CD4-positive, alpha-beta T cell treated with Interleukin-6 for 4 hours (primary cell): Measurements from ENCODE around the gene OLFML1.

ENCODE experiments used
- DNase-seq: peaks from one replicate; pipeline ENCODE4 v3.0.0-alpha.2; 2020; ENCODE audit warnings: mixed read lengths

OLFML1 gene

DNA sequence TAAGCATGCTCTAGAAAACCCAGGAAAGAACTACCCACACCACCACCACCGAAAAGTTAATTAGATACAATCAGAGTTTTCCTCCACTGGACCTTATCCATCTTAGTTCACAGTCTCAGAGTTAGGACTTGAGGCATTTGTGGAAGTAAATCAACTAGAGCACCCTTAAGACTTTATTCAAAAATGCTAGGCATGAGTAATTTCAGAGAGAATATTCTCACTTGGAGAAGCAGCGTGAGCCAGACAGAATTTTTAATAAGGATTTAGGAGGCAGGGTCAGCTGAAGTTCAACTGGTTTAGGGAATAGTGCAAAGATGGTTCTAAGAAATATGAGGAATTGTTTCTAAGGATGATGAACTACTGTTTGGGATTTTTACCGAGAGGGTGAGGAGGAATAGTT, 1.2 kb upstream of the OLFML1 start:
- no peak for DNase-seq

DNA sequence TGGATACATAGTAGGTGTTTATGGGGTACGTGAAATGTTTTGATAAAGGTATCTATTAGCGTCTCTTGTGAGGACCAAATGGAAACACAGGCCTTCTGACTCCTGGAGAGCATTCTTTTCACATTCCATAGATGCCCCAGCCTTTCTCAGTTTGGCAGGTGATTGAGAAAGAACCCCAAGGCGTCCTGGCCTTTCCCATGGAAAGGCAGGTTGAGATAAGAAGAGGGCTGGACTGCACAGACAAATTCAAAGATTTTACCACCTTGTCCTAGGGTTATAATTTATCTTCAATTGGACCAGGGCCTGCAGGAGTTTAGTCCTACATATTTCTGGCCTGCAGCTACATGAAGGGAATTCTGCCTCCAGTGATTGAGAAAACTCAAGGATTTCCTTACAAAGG, 661 bp upstream of the OLFML1 start:
- DNase-seq: no peak

DNA sequence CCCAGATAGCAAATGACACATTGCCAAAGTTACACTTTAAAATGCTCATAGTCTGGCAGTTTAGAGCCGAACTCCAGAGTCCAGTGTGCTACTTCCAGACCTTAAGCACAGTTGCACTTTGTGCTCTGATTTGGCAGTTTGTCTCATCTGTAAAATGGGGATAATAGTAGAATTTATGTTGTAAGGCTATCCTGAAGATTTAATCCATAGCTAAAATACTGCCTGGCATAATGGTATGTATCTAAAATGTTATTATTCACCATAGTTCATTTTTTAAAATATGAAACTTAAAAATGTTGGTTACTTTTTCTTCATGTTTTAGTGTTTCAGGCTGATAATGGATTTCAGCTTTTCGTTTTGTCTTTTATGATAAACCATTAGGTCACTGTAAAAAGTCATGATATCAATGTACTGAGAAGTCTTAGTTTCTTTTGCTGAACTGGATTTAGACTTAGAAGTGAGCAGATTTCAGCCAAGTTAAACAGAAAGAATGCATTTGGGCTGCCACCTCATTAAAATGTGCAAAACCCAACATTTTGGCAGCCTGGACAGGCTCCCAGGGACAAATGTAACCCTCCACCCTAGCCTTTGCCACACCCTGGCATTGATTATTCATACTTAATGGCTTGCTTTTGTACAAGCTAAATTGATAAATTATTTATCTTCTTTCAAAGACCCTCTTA, 933 bp downstream of the OLFML1 start:
- DNase-seq: no peak

DNA sequence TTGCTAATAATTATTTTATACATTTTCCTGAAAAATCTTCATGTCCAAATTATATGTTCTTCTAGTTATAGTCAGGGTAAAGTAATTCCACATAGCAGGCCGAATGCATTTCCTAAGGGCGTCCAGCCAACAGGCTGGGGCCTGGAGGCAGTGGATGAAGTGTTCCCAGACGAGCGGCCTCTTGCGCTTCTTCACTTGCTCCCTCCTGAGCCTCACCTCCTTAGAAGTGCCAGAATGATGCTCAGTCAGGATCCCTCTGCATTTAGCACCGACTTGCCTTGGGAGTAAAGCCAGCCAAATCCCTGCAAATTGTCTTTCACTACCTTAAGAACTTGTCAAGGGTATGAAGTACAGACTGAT, 1.5 kb downstream of the OLFML1 start:
- no peak for DNase-seq

DNA sequence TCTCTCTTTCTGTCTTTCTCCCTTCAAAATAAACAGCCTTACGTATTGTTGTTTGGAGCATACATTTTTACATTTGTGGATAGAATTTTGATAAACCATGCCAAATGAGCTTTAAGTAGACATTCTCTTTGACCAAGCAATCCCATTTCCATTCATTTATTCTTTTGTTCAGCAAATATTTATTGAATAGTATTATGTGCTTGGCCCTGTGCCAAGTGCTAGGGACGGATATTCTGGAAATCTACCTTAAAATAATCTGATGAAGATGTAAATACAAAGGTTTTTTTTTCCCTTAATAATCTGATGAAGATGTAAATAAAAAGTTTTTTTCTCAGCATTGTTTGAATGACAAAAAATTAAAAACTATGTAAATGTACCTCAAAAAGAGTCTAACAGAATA, 2.1 kb downstream of the OLFML1 start:
- DNase-seq: no peak

DNA sequence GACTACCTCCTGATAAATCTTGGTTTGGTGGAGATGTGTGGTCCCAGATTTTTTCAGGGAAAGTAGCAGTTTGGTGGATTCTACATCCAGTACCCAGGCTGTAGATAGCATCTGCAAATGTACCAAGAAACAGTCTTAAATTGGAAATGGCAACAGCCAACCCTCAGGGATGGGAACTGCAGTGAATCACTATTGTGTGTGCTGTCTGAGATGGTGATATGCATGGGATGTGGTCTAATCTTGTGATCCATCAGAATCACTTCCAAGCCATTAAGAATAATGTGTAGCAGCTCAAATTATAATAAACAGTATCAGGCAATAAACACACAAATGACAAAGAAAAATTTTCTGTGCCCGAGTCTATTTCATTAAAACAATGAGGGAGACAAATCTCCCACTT, 3.4 kb downstream of the OLFML1 start:
- DNase-seq: no peak

DNA sequence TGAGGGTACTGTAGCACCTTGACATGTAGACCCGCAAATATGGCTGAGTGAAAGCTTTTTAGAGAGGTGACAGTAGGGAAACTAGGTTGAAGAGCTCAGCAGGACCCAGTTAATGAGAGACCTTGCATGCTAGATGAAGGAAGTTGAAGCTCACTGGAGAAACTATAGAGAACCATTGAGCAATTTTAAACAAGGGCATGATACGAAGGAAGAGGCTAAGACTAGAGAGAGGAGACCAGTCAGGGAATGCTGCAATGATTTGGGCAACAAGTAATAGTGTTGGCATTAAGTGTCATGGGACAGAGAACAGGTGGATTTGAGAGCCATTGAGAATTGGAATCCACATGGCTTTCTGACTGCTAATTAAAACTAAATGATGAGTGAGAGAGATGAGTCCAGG, 4.1 kb downstream of the OLFML1 start:
- no peak for DNase-seq

DNA sequence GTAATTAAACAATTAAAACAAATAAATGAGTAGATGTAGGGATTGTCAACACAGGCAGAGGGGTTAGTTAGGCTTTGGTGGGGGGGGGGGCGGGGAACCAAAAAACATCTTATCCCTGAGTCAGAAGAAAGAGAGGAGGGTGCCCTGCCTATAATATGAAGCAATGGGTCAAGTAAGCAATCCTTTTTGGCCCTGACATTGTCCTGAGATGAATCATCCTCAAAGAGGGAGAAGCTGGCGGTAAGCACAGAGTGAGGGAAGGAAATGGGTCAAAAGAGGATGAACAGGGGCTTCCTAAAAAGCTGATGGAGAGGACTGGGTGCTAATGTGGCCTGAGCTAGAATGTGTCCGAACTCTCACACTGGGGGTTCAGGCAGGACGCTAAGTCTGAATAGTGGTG, 4.7 kb downstream of the OLFML1 start:
- no peak for DNase-seq

DNA sequence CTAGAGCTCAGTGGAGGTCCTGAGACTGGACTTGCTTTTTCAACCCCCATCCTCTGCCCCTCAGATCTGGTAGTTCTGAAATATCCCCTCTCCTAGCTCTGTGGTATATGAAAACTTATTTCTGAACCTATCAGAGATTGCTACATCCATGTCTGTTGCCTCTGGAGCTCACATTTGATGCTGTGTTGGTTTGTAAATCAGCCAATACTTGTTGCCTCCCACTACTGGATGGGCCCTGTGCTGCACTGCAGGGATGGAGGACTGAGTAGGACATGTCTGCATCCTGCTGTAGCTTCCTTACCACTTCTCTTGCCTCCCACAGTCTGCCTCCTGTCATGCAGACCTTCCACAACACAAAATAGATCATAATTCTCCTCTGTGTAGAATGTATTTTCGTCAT, 5.2 kb downstream of the OLFML1 start:
- DNase-seq: no peak

DNA sequence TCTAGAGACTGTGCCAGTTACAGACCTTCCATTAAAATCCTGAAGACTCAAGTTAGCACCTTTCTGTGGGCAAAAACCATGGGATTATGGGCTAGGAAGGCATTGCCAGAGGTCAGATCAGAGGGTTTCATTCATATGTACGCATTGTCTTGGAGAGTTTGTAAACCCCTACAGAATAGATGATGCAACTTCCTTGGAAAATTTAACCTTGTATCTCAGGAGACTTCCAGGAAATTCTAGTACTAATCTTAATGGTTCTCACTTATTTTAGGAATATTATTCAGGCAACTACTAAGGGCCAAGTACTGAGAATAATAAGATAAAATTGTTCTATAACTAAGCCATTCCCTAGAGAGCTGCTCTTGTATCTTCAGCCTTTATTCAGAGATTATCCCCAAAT, 6.9 kb downstream of the OLFML1 start:
- DNase-seq: no peak

DNA sequence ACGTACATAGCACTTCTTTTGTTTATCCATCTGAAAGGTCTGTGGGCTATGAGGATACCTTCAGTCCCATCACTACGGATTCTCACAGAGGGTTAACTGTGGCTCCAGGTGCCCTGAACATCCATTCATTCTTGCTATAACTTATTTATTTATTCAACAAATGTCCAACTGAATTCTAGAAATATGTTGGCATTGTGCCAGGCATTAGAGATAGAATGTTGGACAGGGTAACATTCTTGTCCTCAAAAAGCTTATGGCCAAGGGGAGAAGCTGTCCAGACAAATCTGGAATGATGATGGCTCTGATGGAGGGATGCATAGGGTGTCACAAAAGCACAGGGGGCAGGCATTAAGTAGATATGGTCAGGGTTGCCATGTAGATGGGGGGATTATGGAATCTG, 8.4 kb downstream of the OLFML1 start:
- DNase-seq: no peak

DNA sequence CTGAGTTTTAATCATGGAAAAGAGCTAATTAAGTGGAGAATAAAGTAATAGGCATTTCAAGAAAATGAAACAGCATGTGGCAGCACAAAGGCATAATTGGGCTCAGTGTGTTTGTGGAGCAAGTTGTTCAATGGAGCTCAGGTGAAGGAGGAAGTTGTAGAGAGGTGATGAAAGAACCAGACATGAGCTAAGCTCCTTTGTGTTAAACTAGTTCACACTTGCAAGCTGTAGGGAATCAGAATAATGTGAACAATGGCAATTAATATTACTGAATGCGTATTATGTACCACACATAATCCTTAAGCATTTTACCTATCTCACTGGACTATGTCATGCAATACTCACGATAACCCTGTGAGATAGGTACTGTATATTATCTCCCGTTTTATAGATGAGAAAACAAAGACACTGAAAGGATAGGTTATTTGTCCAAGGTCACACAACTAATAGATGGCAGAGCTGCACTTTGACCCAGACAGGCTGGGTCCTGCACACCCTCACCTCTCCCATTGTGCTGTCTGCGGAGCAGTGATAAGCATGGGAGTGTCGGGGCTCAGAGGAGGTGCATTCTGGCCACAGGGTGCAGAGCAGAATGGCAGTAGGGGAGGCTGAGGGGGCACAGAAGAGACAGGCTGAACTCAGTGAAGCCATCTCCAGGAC, 8.9 kb downstream of the OLFML1 start:
- no peak for DNase-seq

DNA sequence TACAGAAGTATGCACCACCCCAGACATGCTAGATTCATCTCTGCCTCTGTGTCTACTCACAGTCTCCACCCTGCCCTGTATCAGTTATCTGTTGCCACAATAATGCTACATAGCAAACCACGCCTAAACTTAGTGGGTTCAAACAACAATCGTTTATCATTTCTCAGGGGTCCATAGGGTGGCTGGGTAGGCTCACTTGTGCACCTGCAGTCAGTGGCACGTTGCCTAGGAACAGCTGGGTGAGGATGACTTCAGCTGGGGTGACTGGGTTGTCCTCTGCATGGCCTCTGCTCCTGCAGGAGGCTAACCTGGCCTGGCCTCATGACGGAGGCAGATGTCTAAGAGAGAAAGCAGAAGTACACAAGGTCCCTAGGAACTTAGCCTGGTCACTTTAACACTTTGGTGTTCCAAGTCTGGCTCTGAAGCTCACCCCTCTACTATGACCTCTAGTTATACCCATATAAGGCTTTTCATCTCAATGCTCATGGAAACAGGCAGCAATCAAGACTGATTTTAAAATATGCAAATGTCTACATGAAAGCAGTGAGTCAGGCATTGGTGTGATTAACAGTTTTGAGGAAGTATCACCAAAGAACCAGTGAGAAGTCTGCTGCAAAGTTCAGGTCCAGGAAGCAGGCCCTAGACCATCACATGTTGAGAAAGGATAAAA, 10.7 kb downstream of the OLFML1 start:
- no peak for DNase-seq

DNA sequence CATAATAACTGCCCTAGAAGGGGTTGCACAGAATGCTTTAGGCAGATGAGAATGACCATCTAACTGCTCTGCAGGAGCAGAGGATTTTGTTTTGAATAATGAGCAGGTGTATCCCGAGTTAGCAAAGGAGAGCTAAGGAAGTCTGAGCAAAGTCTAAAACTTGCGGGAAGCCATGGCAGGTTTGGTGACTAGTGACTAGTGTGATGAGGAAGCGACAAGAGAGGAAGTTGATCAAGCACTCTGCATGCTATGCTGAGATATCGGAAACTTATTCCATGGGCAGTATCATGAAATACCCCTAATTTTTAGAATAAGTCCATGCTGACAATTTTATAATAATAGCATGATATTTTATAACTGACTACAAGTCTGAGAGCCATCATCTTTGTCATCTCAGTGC, 12.9 kb downstream of the OLFML1 start:
- no peak for DNase-seq

DNA sequence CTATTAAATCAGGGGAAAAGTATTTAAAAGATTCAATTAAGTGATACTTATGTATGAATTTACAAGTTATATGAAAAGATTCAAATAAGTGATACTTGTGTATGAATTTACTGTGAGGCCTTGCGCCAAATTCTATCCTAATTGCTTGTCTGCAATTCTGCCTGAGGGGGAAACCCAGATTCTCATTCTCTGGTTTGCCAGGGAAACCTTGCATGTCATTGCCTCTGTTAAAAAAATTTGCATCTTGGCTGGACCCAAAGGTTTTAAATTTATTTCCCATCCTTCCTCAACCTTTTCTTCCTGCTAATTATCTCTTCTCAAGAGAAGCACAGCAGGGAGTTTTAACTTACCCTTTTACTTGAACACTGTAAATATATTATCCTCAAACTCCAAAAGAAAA, 13.8 kb downstream of the OLFML1 start:
- no peak for DNase-seq

DNA sequence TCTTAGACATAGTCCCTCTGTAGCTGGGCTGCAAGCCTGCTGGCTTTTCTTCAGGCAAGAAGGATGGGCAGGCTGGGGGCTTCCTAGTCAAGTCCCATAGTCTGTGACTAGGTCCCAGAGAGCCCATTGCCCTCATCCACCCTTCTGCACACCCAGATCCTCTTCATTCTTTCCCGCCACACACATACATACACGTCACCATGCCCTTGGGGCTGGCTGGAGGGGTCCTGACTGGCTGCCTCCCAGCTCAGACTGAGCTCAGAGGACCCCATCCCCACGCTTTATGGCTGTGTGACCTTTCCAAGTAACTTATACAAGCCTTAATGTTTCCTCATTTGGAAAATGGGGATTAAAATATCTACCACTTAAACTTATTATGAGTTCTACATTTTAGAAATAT, 14.9 kb downstream of the OLFML1 start:
- DNase-seq: no peak

DNA sequence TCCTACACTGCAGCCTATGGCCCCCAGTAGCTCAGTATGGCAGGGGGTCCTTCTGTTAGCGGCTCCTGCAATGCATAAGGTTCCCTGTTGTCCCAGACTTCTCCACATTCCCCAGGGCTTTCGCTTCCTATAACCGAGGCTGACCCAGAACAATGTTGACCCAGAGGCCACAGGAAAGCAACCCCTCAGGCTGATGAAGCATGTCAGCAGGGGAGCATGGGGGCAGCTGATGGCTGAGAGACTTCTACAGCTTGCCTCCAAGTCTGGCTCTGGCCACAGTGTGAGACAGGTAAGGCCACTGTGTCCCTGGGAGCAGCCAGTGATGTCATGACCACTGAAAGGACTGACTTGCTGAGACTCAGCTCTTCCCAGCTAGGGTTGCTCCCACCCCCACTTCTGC, 15.9 kb downstream of the OLFML1 start:
- no peak for DNase-seq

DNA sequence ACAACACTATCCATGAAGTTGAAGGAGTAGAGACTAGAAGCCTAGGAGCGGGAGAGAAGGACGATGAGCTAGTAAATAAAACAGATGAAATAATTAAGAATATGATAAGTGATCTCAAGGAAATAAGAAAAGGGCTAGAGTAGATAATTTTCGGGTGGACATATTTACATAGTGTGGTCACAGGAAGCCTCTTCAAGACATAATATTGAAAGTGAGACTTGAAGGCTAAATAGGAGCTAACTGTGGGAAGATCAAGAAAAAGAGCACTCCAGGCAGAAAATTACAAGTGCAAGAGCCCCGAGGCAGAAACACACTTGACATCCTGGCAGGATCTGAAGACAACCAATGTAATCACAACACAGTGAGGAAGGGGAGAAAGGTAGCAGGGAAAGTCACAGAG, 16.6 kb downstream of the OLFML1 start:
- DNase-seq: no peak

DNA sequence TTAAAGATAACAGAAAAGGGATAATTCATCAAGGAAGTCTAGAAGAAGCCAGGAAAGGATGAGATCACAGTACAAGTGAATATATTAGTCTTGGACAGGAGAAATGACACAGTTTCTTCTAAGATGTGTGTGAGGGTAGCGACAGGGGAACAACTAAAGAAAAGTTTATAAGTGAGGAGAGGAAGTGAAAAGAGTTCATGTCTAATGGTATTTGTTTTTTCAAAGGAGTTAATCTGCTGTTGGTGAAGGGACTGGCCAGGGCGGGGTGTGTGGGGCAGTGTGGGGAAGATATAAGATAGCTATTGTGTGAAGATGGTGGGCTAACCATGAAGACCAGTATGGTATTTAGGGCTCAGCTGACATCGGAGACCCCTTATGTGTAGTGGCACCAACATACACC, 20.9 kb downstream of the OLFML1 start:
- no peak for DNase-seq

DNA sequence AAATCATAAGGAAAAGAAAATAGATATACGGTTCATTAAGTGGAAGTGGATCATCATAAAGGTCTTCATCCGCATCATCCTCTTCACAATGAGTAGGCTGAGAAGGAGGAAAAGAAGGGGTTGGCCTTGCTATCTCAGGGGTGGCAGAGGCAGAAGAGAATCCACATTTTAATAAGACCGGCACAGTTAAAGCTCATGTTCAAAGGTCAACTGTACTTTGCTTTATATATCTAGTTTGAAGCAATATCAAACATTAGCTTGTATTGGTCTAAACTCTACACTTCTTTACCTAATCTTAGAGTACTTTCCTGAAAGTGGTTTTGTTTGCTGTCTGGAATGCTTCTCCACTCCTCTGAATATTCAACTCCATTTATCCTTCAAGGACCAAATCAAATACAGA, 22.8 kb downstream of the OLFML1 start:
- DNase-seq: no peak

DNA sequence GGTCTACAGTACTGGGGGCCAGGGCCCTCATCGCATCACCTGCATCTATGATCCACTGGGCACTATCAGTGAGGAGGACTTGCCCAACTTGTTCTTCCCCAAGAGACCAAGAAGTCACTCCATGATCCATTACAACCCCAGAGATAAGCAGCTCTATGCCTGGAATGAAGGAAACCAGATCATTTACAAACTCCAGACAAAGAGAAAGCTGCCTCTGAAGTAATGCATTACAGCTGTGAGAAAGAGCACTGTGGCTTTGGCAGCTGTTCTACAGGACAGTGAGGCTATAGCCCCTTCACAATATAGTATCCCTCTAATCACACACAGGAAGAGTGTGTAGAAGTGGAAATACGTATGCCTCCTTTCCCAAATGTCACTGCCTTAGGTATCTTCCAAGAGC, 24.7 kb downstream of the OLFML1 start:
- DNase-seq: no peak

DNA sequence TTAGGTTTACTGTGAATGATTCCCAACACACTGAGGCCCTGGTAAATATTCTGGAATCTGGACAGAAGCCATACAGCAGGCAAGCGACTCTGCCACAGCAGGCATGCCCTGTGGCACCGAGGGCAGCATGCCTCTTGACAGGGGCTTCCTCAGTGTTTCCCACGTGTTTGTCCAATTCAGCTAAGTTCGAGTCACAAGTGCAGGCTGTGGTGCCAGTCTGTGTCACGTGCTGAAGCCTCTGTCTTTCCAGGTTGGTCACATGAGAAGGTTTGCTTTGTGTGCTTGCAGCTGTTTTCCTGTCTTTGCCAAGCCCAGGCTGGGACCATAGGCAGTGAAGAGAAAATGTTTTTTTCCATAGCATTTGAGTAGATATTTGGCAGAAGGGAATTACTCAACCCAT, 26.1 kb downstream of the OLFML1 start:
- no peak for DNase-seq

DNA sequence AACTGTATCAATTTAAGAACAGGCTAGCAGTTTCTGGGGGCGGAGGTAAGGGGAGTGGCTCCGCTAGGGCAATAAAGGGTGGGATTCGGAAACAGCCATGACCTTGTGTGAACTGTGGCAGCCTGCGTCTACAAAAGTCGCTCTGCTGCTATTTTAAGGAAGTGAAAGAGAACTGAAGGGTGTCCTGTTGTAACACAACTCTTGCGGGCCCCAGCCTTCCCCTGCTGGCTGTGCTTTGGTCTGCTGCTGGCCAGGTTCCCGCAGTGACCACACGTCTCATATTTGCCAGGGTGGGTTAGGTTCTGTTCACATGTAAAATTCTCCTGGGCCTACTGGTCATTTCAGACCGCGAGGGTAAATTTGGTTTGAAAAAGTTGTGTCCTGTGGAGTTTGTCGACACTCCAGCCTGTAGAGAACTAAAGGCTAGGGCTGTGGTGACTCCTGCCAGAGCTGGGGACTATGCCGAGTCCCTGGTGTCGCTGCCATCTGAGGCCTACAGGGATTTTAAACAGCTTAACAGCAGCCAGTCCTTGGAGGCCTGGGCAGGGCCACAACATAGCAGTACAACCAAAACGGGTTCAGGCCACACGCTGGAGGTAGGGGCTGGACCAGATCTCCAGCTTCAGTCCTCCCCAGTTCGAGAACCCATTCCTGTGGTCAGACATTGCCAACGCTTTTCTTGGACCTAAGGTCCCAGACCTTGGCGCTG, 27.4 kb downstream of the OLFML1 start:
- DNase-seq: peak; percentile 20
